Kidney epithelial cell (primary cell): Measurements from ENCODE around the gene HNRNPA1L2. TPM values are rescaled to one million over a fixed set of nuclear protein-coding genes. Genes with fewer than 3 reads are reported as not detected.
"Not testable (repeated sequence)": the region's sequence is repeated elsewhere in the genome, so short reads cannot be mapped to it uniquely, and the experiment has no call there.

ENCODE experiments used
- DNase-seq: peaks from one replicate; pipeline ENCODE4 v3.0.0-alpha.2; 2010; ENCODE audit warnings: low read depth
- H3K27me3 ChIP-seq: 2 replicates; pipeline ENCODE4 v1.6.0; 2011; ENCODE audit warnings: low read length; ENCODE audit not compliant: control insufficient read depth, insufficient read depth
- H3K36me3 ChIP-seq: 2 replicates; pipeline ENCODE4 v1.5.1; 2011; ENCODE audit warnings: low read length; ENCODE audit not compliant: control insufficient read depth, insufficient read depth
- H3K4me3 ChIP-seq: 2 replicates; pipeline ENCODE4 v1.5.1; 2011; ENCODE audit warnings: low read depth, mild to moderate bottlenecking, control low read depth, low read length
- total RNA-seq: library from RNA; depleted of rRNA; stranded (reverse); fragments of >200 nt; gene quantifications from 2 replicates; pipeline ENCODE4 v1.2.3, GENCODE V29; 2015
- TF ChIP-seq, protein P1 (sequence below): IDR thresholded peaks from 2 replicates; pipeline ENCODE4 v1.5.1; 2011; ENCODE audit warnings: mild to moderate bottlenecking, moderate library complexity, low read length, control low read depth, inconsistent platforms; ENCODE audit not compliant: insufficient read depth, poor library complexity, severe bottlenecking

Gene HNRNPA1L2
- total RNA-seq, 1 donor from 2014 or later, result 7.2 TPM

DNA sequence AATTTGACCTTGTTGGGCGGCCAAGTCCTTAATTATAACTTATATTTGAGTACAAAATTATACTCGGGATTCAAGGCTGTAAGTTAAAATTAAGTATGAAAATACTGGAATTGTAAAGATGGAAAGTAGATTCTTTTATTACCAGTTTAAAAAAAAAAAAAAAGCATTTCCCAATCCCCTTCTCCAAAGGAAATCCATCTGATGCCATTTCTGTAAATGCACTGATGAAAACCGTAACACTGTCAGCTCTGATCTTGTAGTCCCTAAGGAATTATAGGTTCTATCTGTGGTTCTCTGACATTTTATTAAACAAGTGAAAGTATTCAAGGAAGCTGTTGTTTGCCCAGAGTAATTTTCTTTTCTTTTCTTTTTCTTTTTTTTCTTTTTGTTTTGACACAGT lies 41.6 kb upstream of the HNRNPA1L2 start:
- Histone ChIP-seq H3K4me3 (peak overlapping the region; percentile 47), H3K36me3 (no peaks in the 10 kb centered on the region), H3K27me3 (no peaks in the 10 kb centered on the region)
- DNase-seq, result no peak
- TF ChIP-seq, protein P1, sequence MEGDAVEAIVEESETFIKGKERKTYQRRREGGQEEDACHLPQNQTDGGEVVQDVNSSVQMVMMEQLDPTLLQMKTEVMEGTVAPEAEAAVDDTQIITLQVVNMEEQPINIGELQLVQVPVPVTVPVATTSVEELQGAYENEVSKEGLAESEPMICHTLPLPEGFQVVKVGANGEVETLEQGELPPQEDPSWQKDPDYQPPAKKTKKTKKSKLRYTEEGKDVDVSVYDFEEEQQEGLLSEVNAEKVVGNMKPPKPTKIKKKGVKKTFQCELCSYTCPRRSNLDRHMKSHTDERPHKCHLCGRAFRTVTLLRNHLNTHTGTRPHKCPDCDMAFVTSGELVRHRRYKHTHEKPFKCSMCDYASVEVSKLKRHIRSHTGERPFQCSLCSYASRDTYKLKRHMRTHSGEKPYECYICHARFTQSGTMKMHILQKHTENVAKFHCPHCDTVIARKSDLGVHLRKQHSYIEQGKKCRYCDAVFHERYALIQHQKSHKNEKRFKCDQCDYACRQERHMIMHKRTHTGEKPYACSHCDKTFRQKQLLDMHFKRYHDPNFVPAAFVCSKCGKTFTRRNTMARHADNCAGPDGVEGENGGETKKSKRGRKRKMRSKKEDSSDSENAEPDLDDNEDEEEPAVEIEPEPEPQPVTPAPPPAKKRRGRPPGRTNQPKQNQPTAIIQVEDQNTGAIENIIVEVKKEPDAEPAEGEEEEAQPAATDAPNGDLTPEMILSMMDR, result no peak

DNA sequence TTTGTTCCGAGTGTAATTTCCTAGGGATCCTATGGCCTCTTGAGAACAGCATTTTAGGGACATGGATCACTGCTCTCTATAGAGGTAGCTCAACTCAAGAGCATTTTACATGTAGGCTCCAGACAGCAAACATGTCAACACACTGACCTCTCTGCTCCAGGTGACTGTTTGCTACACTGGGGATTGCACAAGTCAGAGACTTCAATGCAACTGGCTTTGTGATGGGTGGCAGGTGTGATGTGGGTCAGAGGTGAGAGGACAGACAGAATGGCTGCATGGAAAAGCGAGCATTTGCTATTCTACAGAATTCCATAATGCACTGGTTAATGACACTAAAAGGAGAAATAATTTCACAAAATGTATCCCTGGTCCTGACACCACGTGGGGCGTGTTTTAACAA lies 38.9 kb upstream of the HNRNPA1L2 start:
- not testable (repeated sequence) for H3K27me3 ChIP-seq, H3K4me3 ChIP-seq, H3K36me3 ChIP-seq, DNase-seq

DNA sequence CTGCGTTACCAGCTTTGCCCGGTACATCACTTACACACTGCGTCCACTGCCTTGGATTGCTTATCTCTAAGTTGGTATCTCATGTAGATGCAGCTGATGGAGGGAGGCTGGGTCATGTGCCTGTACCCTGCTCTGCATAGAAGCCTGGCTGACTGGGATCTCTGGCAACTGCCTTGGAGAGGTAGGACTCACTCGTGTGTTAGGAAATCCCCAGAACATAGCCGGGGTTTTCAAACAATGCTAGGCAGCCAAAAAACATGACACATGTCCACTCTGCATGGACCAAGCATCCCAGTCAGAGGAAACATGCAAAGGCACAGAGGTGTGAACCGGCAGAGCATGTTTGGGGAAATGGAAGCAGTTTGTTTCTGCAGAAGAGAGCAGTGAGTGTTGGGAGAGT lies 36.1 kb upstream of the HNRNPA1L2 start:
- H3K27me3 ChIP-seq, H3K36me3 ChIP-seq, H3K4me3 ChIP-seq, DNase-seq: not testable (repeated sequence)

DNA sequence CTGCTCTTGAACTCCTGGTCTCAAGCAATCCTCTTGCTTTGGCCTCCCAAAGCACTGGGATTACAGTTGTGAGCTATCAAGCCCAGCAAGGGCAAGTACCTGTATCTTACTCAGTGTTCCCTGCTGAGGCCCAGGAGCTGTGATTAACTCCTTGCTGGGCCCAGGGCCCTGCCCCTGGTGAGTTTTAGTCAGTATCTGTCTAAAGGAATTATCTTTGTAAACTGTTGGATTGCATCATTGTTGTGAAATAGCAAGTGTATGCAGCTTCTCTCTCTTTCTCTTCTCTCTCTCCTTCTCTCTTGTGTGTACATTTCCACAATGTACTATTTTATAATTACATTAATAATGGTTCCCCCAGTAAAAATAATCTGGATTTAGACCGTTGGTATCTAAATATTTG lies 35.4 kb upstream of the HNRNPA1L2 start:
- DNase-seq, H3K36me3 ChIP-seq, H3K27me3 ChIP-seq, H3K4me3 ChIP-seq: not testable (repeated sequence)

DNA sequence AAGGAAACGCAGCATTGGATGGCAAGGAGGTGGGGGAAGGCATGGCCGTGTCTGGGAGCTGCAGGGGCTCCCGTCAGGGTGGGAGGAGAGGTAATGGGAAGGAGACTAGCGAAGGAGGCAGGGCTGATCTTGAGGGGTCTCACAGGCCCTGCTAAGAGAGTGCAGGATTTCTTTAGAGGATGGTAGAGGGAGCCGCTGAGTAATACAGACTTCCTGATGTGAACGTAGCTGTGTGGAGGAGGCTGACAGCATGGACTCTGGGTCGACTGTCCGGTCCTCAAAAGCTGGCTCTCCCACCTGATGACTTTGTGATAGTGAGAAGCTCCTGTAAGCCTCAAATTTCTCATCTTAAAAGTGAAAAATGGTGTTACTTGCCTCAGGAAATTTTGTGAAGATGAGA lies 34.0 kb upstream of the HNRNPA1L2 start:
- not testable (repeated sequence) for H3K36me3 ChIP-seq, H3K27me3 ChIP-seq, H3K4me3 ChIP-seq, DNase-seq

DNA sequence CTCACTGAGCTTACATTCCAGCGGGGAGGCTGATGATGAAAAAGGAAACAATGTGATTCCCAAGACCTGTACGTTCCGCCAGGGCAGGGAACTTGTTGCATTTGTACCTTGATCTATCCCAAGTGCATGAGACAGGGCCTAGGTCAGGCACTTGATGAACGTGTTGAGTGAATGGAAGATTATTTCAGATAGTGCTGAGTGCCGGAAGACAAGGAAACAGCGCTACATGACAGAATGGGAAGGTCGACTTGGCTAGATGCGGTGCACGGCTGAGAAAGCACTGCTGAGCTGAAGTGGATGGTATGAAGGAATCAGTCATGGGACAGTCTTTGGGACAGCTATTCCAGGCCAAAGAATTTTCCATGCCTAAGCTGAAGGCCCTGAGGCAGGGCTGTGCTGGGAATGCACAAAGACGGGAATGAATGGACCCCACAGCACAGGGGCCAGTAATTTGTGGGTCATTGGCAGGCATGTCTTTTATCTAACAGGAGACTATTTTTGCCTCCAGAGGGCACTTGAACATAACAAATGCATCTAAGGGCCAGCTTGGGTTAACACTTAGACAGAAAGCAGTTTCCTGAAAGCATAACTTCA lies 33.1 kb upstream of the HNRNPA1L2 start:
- H3K4me3 ChIP-seq, H3K27me3 ChIP-seq, H3K36me3 ChIP-seq, DNase-seq: not testable (repeated sequence)
- TF ChIP-seq, protein P1, result peak; percentile 30

DNA sequence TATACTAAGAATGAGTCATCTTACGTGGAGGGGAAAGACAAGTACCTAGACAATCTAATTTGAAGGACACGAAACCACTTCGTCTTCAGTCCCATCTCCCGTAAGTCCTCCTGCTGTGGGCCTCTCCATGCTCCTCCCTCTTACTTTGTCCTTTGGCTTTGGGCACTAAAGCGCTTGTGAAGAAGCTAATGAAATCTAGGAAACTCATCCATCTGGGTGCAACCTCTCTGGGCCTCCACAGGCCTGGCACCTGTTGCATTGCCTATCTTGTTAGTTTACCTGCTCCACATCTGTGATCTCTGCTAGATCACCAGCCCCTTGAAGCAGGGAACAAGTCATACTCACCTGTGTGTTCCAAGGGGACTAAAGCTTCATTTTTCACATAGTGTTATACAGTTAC lies 32.1 kb upstream of the HNRNPA1L2 start:
- H3K27me3 ChIP-seq, H3K36me3 ChIP-seq, H3K4me3 ChIP-seq, DNase-seq: not testable (repeated sequence)

DNA sequence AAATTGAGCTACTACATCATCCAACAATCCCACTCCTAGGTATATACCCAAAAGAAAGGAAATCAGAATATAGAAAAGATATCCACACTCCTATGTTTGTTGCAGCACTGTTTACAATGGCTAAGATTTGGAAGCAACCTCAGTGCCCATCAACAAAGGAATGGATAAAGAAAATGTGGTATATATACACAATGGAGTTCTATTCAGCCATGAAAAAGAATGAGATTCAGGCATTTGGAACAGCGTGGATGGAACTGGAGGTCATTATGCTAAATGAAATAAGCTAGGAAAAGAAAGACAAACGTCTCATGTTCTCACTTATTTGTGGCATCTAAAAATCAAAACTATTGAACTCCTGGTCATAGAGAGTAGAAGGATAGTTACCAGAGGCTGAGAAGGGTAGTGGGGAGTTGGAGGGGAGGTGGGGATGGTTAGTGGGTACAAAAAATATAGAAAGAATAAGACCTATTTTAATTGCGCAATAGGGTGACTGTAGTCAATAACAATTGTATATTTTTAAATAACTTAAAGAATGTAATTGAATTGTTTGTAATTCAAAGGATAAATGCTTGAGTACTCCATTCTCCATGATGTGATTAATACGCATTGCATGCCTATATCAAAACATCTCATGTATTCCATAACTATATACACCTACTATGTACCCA lies 27.0 kb upstream of the HNRNPA1L2 start:
- no peak overlapping the region for H3K4me3 ChIP-seq
- TF ChIP-seq, protein P1, result no peak
- DNase-seq, result no peak
- H3K36me3 ChIP-seq, result no peaks in the 10 kb centered on the region
- no peaks in the 10 kb centered on the region for H3K27me3 ChIP-seq
